ENCODE measurements around the gene RPL21. TPM values are rescaled to one million over a fixed set of nuclear protein-coding genes. Genes with fewer than 3 reads are reported as not detected.

The RPL21 gene
- polyA plus RNA-seq, 1 donor (not counting 4 experiments of a cell fraction or from before 2014, with no cell fraction given): 1,751 TPM

GRCh38 chr13:27208514-27208913, 42.8 kb upstream of the RPL21 start:
- Histone ChIP-seq H3K9ac (ENCODE audit: control insufficient read depth, extremely low read depth, insufficient read depth, low read length) (no peak overlapping the region), H3K9me1 (ENCODE audit: control insufficient read depth, extremely low read depth, insufficient read depth, low read length) (no peaks in the 10 kb centered on the region), H3K4me1 (ENCODE audit: control insufficient read depth, extremely low read depth, insufficient read depth, low read length) (no peaks in the 10 kb centered on the region), H3K9me3 (ENCODE audit: control insufficient read depth, low read depth, low read length) (no peaks in the 10 kb centered on the region), H4K20me1 (ENCODE audit: control insufficient read depth, extremely low read depth, insufficient read depth, low read length) (no peaks in the 10 kb centered on the region), H2AFZ (ENCODE audit: control insufficient read depth, low read length) (no peak overlapping the region), H3K4me2 (ENCODE audit: control insufficient read depth, extremely low read depth, insufficient read depth, low read depth, low read length) (no peak overlapping the region), H3K27me3 (ENCODE audit: control insufficient read depth, extremely low read depth, insufficient read depth, low read length) (no peaks in the 10 kb centered on the region), H3K79me2 (ENCODE audit: control insufficient read depth, insufficient read depth, low read length) (no peaks in the 10 kb centered on the region), H3K27ac (ENCODE audit: control insufficient read depth, insufficient read depth, low read length) (no peak overlapping the region), H3K36me3 (ENCODE audit: control insufficient read depth in 2 of 2, extremely low read depth in 1 of 2, insufficient read depth in 2 of 2, low read length in 2 of 2) (no peaks in the 10 kb centered on the region), H3K4me3 (ENCODE audit: control insufficient read depth in 2 of 3, extremely low read depth in 1 of 3, insufficient read depth in 2 of 3, low read depth in 1 of 3, low read length in 3 of 3) (no peak overlapping the region)
- TF ChIP-seq EZH2 (IDR thresholded peaks at IDR 0.05; ENCODE audit: low read length) (no peak), CTCF (optimal IDR thresholded peaks at IDR 0.05 in 1 of 3, IDR thresholded peaks at IDR 0.05 in 1 of 3, conservative IDR thresholded peaks at IDR 0.05 in 1 of 3; ENCODE audit: extremely low read depth in 1 of 3, insufficient read depth in 2 of 3, low read length in 3 of 3) (no peak)
- DNase-seq (ENCODE audit: low read depth, low spot score) (no peak), FAIRE-seq (no peak)
- dilution Hi-C loops (cut with MboI; ENCODE audit: extremely low pct_ligation_motif_present, low sequenced_read_pairs): no loop called here

GRCh38 chr13:27211271-27211670, 40.1 kb upstream of the RPL21 start:
- FAIRE-seq: no peak
- no peak overlapping the region for H3K9ac ChIP-seq (ENCODE audit: control insufficient read depth, extremely low read depth, insufficient read depth, low read length)

More at GRCh38 chr13:27211271-27211670, 40.1 kb upstream of the RPL21 start:
- Histone ChIP-seq H3K4me3 (ENCODE audit: control insufficient read depth in 2 of 3, extremely low read depth in 1 of 3, insufficient read depth in 2 of 3, low read depth in 1 of 3, low read length in 3 of 3) (no peak overlapping the region), H3K9me1 (ENCODE audit: control insufficient read depth, extremely low read depth, insufficient read depth, low read length) (no peaks in the 10 kb centered on the region), H4K20me1 (ENCODE audit: control insufficient read depth, extremely low read depth, insufficient read depth, low read length) (no peaks in the 10 kb centered on the region), H3K4me1 (ENCODE audit: control insufficient read depth, extremely low read depth, insufficient read depth, low read length) (no peaks in the 10 kb centered on the region), H3K27me3 (ENCODE audit: control insufficient read depth, extremely low read depth, insufficient read depth, low read length) (no peaks in the 10 kb centered on the region), H3K9me3 (ENCODE audit: control insufficient read depth, low read depth, low read length) (no peaks in the 10 kb centered on the region), H2AFZ (ENCODE audit: control insufficient read depth, low read length) (no peak overlapping the region), H3K36me3 (ENCODE audit: control insufficient read depth in 2 of 2, extremely low read depth in 1 of 2, insufficient read depth in 2 of 2, low read length in 2 of 2) (no peaks in the 10 kb centered on the region), H3K4me2 (ENCODE audit: control insufficient read depth, extremely low read depth, insufficient read depth, low read depth, low read length) (no peak overlapping the region), H3K27ac (ENCODE audit: control insufficient read depth, insufficient read depth, low read length) (no peak overlapping the region), H3K79me2 (ENCODE audit: control insufficient read depth, insufficient read depth, low read length) (no peaks in the 10 kb centered on the region)
- DNase-seq (ENCODE audit: low read depth, low spot score): no peak
- dilution Hi-C loops (cut with MboI; ENCODE audit: extremely low pct_ligation_motif_present, low sequenced_read_pairs): no loop called here
- TF ChIP-seq CTCF (optimal IDR thresholded peaks at IDR 0.05 in 1 of 3, IDR thresholded peaks at IDR 0.05 in 1 of 3, conservative IDR thresholded peaks at IDR 0.05 in 1 of 3; ENCODE audit: extremely low read depth in 1 of 3, insufficient read depth in 2 of 3, low read length in 3 of 3) (no peak), EZH2 (IDR thresholded peaks at IDR 0.05; ENCODE audit: low read length) (no peak)
